HG03066 (cell line): ENCODE results near the gene C19orf47.
"Not testable (repeated sequence)": the region's sequence is repeated elsewhere in the genome, so short reads cannot be mapped to it uniquely, and the experiment has no call there.

Source experiments
- ATAC-seq: cut with Tn5 transposase; IDR thresholded peaks from one replicate; pipeline ENCODE4 v1.9.1; 2021; ENCODE audit warnings: low read depth; ENCODE audit not compliant: unreplicated experiment

Gene C19orf47

GRCh38 chr19:40377876-40378385 is 29.7 kb upstream of the C19orf47 start:
- ATAC-seq, result no peak

- ATAC-seq, result no peak
Measured at GRCh38 chr19:40376286-40376862, 28.2 kb upstream of the C19orf47 start.

- no peak for ATAC-seq
Measured at GRCh38 chr19:40374084-40374483, 25.9 kb upstream of the C19orf47 start.

- ATAC-seq, result no peak
Measured at GRCh38 chr19:40371802-40372122, 23.6 kb upstream of the C19orf47 start.

- ATAC-seq, result no peak
Measured at GRCh38 chr19:40370997-40371801, 23.0 kb upstream of the C19orf47 start.

- ATAC-seq, result not testable (repeated sequence)
Measured at GRCh38 chr19:40370253-40370652, 22.1 kb upstream of the C19orf47 start.

- no peak for ATAC-seq
Measured at GRCh38 chr19:40369797-40370196, 21.6 kb upstream of the C19orf47 start.

GRCh38 chr19:40367577-40368434 is 19.6 kb upstream of the C19orf47 start:
- no peak for ATAC-seq

- ATAC-seq, result no peak
Measured at GRCh38 chr19:40366697-40367561, 18.7 kb upstream of the C19orf47 start.

GRCh38 chr19:40365613-40366401 is 17.6 kb upstream of the C19orf47 start:
- no peak for ATAC-seq

- ATAC-seq, result no peak
Measured at GRCh38 chr19:40365010-40365409, 16.8 kb upstream of the C19orf47 start.

- ATAC-seq, result no peak
Measured at GRCh38 chr19:40363069-40363468, 14.9 kb upstream of the C19orf47 start.

GRCh38 chr19:40362160-40362559 is 14.0 kb upstream of the C19orf47 start:
- no peak for ATAC-seq

- ATAC-seq, result no peak
Measured at GRCh38 chr19:40360708-40361241, 12.6 kb upstream of the C19orf47 start.

GRCh38 chr19:40360020-40360707 is 12.0 kb upstream of the C19orf47 start:
- ATAC-seq, result no peak

- ATAC-seq, result no peak
Measured at GRCh38 chr19:40358773-40359172, 10.6 kb upstream of the C19orf47 start.

GRCh38 chr19:40357640-40358039 is 9.4 kb upstream of the C19orf47 start:
- no peak for ATAC-seq

GRCh38 chr19:40356681-40357595 is 8.7 kb upstream of the C19orf47 start:
- ATAC-seq, result no peak
